GM18511 (cell line): ENCODE results near the gene SNX17.
A peak's percentile ranks its signal among the peaks of the same experiment; 100 is the strongest.
"Not testable (repeated sequence)": the region's sequence is repeated elsewhere in the genome, so short reads cannot be mapped to it uniquely, and the experiment has no call there.

Experiments used
- ATAC-seq: cut with Tn5 transposase; IDR thresholded peaks from one replicate; pipeline ENCODE4 v1.9.1; 2021; ENCODE audit warnings: mild to moderate bottlenecking, moderate library complexity; ENCODE audit not compliant: unreplicated experiment

SNX17 gene

GRCh38 chr2:27370026-27370815, at the start of gene SNX17, which contains the start of gene EIF2B4:
Gene SNX17 (plus strand): TSS chr2:27370616. CDS start chr2:27370744, 128 bp downstream.
Gene EIF2B4 (minus strand): TSS chr2:27370338. CDS start chr2:27370314, 24 bp downstream.
- ATAC-seq = peak; percentile 92

- no peak for ATAC-seq
These were observed 49.4 kb upstream of the SNX17 start for GRCh38 chr2:27320958-27321543.

GRCh38 chr2:27322301-27322765, 48.1 kb upstream of the SNX17 start:
- ATAC-seq = no peak

- peak; percentile 94 for ATAC-seq
These were observed 47.4 kb upstream of the SNX17 start, which contains the start of gene MPV17 for GRCh38 chr2:27322766-27323595. Gene MPV17 (minus strand): TSS chr2:27323097. CDS start chr2:27322517, 580 bp downstream.

- peak; percentile 4 for ATAC-seq
These were observed 46.7 kb upstream of the SNX17 start for GRCh38 chr2:27323596-27324285.

- ATAC-seq = no peak
These were observed 45.7 kb upstream of the SNX17 start for GRCh38 chr2:27324720-27325119.

- no peak for ATAC-seq
These were observed 35.1 kb upstream of the SNX17 start for GRCh38 chr2:27335311-27335710.

GRCh38 chr2:27336173-27336572, 34.2 kb upstream of the SNX17 start:
- ATAC-seq = no peak

- no peak for ATAC-seq
These were observed 22.8 kb upstream of the SNX17 start for GRCh38 chr2:27347641-27348040.

GRCh38 chr2:27350106-27350693, 20.2 kb upstream of the SNX17 start:
- no peak for ATAC-seq

GRCh38 chr2:27351802-27352598, 18.4 kb upstream of the SNX17 start:
- no peak for ATAC-seq

GRCh38 chr2:27353386-27353761, 17.0 kb upstream of the SNX17 start:
- ATAC-seq = not testable (repeated sequence)

GRCh38 chr2:27353762-27354596, 16.4 kb upstream of the SNX17 start:
- ATAC-seq = no peak

GRCh38 chr2:27354597-27354927, 15.9 kb upstream of the SNX17 start:
- no peak for ATAC-seq

- ATAC-seq = peak; percentile 43
These were observed 14.4 kb upstream of the SNX17 start for GRCh38 chr2:27356056-27356381.

- ATAC-seq = peak; percentile 87
These were observed 13.8 kb upstream of the SNX17 start, which contains the start of gene GTF3C2 for GRCh38 chr2:27356382-27357181. Gene GTF3C2 (minus strand): TSS chr2:27356764. CDS start chr2:27343554, 13,210 bp downstream.

GRCh38 chr2:27362678-27363420, 7.6 kb upstream of the SNX17 start:
- ATAC-seq = no peak
